NCI-H345 treated with DMSO at 0.1 percent for 48 hours (cell line): ENCODE results near the gene UBR4.

ENCODE experiments used
- DNase-seq: peaks from one replicate; lab custom pipeline; 2025; ENCODE audit not compliant: unreplicated experiment; lab: John Stamatoyannopoulos, UW

Gene UBR4

DNA sequence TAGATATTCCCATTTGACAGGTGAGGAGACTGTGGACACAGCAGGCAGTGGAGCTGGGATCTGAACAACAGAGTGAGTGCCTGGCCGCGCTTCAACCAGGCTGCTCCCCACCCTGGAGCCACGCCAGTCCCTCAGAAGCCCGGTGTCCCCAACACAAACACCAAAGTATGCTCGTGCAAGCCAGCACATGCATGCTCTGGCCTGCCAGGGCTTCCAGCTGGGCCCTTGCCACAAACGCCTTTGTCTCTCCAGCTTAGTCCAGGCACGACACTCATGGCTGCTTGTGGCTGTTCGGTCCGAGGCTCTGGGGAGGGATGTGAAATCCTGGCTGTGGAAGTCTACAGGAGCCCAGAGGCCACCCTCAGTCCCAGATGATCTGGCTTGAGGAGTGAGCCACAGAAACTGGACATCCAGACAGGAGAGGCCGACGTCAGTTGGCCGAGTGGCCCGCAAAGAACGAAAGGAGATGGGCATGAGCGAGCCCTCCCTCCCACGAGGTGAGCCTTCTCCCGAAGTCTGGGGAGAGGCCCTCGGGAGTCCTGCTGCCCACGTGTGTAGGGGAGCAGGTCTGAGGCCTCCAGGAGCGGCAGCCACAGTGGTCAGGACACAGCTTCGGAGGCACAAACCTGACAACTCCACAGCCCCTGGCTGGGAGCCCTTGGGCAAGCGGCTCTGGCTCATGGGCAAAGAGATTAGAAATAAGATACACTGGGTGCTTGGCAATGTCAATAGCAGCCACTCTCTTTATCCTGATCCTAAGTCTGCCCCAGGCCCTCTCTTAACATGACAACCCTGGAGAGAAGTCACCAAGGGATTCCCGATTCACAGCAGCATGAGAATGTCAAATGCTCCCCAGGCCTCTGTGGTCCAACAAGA is 136.5 kb downstream of the UBR4 start:
- no peak for DNase-seq

DNA sequence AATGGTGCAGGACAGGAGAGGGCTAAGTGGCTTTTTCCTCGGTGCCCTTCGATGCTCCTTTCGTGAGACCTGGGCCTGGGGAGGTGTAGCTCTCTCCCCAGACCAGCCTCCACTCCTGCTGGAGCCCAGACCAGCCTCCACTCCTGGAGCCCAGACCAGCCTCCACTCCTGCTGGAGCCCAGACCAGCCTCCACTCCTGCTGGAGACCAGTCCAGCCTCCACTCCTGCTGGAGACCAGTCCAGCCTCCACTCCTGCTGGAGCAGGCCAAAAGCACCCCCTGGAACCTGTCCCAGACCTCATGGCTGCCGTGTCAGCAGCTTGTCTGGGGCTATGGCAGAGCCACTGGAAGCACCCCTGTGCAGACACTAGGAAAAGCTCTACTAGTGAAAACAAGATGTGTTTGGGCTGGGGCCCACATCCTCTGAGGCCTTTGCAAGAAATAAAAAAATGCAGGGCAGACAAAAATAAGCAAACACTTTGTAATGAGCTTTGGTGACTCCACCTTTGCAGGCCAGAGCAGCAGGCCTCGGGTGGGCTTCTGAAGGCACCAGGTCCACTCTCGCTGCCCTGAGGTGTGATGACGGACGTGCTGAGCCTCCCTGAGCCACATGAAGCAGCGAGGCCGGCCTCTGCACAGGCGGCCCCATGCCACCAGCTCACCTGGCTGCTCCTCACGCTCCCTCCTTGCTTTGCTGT is 137.6 kb downstream of the UBR4 start:
- no peak for DNase-seq

DNA sequence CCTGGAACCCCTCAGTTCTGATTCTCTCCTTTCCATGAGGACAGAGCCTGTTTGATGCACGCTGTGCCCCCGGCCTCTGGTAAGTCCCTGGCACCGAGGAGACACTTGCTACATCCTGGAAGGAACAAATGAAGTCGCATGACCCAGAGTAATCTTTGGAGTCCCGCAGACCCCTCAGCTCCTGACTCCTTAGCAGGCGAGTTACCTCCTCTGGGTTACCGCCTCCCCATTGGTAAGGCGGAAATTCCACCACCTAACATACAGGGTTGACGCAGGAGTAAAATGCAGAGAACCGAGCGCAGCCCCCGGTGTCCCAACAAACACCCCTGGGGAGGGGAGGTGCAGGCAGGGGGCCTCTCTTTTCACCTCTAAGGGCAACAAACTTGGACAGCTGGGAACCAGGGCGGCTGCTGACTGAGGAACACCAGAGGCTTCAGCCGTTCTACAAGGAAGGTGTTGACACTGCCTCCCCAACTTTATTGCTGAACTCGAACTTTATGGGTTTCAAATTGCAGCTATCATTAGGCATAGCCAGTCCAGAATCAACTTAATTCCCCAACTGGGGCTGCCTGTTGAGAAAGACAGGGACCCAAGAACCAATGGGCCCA is 138.3 kb downstream of the UBR4 start:
- DNase-seq, result no peak

DNA sequence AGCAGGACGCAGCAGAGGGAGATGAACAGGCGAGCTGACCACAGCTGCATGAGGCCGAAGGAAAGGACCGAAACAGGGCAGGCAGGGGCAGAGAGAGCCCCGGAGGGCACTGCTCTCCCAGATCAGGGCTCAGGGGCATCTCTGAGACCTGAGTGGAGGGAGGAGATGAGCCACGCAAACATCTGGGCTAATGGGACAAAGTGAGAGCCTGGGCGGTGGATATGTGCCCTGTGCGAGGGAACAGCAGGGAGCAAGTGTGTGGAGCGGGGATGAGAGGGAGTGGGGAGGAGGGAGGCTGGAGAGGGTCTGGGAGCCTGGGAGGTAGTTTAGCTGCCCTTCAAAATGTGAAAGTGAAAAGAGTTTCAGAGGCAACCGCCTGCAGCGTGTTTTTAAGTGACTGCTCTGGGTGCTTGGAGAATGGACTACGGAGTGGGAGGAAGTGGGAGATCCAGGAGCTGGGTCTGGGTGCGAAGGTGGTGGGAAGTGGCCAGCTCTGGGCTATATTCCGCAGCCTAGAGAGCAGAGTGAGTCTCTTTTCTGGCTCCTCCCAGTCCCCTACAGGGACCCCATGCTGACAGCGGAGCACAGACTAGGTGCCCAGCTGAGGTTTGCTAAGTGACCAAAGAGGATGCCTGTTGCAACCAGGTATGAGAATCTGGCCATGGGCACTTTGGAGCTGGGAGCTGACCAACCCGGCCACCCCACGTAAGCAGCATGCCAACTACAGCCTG is 139.0 kb downstream of the UBR4 start:
- DNase-seq, result no peak

DNA sequence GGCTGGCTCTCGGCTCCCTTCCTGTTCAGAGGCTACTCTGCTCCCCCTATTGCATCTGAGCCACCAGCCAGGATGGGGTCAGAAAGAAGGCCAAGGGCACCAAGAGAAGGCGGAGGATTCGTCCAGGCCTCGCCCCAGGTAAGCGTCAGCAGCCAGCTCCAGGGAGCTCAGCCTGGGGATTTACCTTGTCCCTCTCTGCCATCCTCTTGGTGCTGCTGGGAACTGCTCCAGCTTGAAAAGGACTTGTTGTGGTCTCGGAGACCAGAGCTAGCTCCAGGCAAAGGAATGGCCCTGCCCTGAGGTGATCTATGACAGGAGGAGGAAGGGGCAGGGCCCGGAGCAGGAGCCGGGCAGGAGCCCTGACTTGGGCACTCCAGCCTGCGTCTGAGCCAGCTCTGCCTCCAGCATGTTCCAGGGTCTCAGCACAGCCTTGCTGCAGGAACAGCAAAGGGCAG is 139.8 kb downstream of the UBR4 start:
- no peak for DNase-seq

DNA sequence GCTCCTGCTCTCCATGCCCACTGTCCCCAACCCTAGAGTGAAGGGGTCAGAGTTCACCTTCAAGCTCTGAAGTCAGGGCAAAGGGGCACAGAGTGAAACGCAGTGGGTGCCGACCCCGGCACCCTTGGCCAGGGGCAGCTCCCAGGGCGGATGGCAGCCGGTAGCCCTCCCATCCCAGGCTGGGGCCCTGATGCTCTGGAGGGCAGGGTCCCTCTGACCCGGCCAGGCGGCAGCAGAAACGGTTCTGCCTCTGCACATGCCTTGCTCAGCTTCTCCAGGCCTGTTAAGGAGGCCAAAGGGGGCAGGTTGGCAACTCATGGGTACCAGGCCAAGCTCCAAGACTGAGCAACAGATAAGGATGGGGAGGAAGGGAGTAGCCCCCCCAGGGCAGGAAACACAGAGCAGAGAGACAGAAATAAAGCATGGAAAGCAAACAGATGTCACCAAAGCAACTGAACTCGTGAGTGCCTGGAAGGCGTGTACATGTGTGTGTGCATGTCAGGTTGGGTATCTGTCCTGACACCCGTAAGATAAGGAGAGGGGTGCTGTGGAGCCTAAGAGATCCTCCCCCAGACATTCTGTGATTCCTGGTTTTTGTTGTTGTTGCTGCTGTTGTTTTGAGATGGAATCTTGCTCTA is 141.3 kb downstream of the UBR4 start:
- DNase-seq, result no peak

DNA sequence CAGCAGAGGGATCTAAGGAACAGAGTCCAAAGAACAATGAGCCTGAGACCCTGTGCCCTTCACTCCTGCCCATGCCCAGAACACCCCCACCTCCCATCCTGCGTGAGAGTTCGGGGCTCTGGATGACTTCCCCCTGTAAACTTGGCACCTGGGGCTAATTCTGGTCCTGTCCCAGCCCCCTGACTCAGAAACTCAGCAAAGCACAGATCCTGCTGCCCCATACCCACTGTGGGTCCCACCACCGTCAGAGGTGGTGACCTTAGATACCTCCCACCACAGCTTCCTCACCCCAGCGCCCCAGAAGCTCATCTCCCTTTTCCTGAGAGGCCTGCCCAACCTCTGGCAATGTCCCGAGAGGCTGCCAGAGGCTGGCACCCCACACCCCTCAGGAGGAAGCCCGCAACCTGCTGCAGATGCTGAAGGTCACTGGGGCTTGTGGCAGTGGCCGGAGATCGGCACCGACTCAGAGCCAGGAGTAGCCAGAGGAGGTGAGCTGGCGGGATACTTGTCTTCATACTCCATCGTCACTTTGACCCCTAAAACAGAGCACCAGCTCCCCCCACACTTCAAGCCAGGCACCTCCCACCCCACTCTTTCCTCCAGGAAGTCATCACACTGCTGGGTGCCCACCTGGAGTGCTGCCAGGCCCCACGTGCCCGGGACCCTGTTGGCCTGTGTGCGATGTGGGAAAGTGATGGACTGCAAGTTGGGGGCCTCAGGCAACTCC is 142.0 kb downstream of the UBR4 start:
- no peak for DNase-seq

DNA sequence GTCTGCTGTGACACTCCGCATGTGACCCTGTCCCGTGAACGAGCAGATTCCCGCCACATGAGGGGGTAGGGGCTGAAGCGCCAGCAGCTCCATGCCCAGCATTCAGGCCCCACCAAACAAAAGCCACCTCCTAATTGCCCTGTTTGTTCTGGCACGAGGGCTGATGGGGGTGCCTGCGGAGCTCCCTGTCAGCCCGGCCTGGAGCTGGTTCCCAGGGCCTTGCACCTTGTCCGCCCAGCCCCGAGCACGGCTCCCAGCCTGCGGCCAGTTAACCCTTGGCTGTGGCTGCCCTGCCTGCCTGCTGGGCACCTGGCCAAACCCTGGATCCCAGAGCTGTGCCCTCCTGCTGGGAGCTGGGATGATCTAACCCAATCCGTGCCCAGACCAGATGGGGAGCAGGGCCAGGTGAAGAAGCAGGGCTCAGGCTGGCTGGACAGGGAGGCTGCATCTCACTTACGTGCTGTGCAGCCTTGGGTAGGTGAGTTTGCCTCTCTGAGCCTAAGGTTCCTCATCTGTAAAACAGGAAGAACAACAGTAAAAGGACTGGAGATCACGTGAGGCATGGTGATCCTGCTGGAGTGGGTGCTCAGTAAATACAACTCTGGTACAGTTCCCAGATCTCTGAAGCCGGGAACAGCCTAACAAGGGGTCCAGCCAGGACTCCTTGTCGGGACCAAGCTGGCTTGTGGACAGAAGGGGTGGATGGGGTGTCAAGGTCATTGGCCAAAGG is 142.7 kb downstream of the UBR4 start:
- no peak for DNase-seq

DNA sequence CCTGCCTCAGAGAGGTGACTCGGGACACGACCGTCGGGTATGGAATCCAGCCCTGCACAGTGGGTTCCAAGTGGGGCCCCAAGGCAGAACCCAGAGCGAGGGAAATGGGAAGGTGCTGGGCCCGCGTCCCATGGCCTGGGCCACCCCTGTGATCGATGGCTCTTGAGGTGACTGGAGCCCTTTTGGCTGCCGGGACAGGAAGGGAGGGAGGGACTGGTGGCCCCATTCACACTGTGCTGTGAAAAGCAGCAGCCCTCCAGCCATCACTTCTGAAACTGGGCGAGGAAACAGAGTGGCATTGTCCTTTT is 143.2 kb downstream of the UBR4 start:
- no peak for DNase-seq

DNA sequence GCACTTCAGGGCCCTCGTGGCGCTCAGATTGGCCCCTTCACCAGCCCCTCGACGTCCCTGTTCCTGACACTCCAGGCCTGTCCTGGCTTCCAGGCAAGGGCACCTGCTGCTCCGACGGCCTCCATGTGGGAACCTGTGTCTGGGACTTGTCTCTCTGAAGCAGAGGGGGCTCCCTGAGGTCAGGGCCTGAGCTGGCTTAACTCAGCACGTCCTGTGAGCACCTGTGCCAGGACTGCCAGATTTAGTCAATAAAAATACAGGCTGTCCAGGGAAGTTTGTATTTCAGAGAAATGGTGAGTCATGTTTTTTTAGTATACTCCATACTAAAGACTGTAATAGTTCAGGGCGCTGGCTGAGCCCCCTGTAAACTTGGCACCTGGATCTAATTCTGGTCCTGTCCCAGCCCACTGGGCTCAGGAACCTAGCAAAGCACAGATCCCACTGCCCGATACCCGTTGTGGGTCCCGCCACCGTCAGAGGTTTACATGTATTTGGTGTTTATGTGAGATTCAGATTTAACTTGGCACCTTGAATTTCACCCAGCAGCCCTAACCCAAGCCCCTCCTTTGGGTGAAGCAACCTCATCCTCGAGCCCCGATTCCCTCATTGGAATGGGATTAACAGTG is 143.7 kb downstream of the UBR4 start:
- DNase-seq, result no peak

DNA sequence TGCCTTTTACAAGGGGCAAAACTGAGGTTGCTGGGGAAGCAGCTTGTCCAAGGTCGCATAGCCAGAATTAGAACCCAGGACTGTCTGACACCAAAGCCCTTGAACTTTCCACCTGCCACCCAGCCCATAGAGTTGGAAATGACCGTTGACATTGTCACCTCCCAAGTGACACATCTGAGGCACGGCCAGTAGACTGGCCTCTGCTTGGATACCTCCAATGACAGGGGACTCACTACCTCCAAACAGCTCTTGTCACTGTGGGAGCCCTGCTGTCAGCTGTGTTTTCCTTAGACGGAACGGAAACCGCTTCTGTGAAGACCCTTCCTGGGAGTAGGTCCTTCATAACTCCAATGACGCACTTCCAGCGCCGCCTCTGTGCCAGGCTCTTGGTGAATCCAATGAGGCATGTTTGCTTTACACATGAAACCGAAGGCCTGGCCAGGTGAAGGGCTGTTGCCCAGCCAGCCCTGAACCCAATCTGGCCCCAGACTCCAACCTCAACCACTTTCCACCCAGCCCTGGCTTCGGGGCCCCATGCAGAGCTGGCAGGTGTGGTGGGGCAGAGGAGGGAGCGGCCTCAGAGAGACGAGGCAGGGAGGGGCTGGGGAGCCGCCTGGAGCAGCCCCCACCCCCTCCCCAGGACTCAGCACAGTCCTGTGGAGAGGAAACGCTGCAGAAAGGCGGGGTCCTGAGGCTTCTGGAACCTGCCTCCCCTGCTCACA is 144.4 kb downstream of the UBR4 start:
- no peak for DNase-seq

DNA sequence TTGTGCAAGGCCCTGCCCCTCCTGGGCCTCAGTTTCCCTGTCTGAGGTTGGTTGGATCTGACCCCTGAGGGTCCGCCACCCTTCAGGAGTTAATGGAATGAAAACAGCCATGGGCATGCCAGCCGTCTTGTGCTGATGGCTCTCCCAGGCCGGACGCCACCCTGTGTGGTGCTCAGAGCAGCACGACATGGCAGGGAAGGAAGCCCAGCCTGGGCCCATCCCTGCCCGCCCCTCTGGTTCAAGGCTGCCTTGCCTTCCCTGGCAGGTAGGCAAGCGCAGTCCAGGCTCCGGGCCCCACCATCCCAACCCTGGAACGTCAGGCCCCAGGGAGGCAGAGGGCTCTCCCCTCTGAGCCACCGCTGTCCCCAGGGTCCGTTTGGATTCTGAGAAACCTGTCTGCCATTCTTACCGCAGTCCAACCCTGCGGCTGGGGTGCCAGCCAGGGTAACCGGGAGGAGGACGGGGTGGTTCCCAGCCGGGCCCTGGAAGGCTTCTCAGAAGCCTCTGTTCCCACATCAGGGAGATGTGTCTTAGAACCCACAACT is 145.1 kb downstream of the UBR4 start:
- no peak for DNase-seq

DNA sequence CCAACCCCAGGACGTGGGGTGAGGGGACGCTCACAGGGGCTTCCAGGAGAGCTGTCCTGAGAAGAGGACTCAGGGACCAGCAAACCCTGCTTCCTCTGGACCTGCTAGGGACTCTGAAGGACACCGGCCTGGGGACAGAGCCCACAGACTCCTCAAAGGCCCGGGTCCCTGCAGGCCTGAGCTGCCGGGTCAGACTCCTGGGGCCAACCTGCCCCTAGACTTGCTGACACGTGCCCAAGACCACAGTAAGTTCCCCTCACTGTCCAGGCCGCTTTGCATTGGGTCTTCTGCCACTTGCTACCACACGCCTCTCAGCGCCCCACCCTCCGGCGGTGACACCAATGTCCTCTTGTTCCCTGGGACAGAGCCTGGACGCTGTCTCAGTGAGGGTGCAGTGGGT is 146.9 kb downstream of the UBR4 start:
- DNase-seq, result no peak

DNA sequence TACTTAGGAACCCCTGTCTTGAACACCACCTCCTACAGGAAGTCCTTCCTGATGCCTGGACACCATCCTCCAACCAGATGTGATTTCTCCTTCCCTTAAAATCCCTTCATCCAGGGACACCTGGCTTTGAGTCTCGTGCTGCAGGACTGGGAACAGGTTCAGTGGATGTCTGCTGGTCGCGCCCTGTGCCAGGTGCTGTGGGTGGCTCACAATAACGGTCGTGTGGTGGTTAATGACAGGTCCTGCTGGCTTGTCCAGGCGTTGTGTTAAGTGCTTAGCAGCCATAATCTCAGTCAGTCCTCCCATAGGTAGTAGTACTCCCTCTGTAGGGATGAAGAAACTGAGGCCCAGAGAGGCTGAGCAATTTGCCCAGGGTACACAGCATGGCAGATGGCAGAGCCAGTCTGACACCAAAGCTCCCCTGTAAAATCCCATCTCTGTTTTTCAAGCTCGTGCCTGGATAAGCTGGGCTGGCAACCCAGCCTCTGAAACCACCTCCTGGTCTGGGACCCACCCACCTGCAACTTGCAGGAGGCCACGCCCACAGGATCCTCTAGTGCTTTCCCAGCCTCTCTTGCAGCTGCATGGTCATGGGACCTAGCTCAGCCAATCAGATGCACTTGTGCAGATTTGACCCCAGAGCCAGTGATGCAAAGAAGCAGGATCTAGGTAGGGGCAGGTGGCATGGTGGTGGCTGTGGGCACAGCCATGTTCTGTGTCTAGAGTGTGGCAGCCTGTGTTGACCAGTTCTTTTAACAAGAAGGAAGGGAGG is 147.6 kb downstream of the UBR4 start:
- no peak for DNase-seq

DNA sequence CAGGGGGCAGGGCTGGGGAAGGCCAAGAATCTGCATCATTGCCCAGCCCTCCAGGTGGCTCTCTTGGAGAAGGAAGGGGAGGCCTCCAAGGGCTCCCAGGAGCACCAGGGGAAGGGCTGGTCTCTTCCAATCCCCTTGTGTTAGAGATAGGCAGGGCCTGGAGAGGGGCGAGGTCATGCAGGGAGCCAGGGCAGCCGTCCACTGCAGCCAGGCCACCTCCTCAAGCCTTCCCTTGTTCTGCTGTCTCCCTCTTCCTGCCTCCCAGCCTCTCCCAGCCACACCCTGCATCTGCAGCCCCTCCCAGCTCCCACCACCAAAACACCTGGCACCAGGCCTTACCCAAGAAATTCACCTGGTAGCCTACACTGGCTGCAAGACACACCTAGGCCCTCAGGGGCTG is 148.3 kb downstream of the UBR4 start:
- DNase-seq, result no peak

DNA sequence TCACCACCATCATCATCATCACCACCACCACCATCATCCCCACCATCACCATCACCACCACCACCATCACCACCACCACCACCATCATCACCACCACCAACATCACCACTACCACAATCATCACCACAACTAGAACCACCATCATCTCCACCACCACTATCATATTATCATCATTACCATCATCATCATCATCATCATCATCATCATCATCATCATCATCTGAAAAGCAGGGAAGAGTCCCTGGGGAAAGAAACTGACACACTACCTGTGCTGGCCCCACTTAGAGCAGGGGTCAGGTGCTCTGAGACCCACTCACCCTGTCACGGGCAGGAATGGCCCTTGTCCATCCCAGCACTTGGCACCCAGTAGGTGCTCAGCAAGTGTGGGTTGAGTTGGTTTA is 148.7 kb downstream of the UBR4 start:
- DNase-seq, result no peak

DNA sequence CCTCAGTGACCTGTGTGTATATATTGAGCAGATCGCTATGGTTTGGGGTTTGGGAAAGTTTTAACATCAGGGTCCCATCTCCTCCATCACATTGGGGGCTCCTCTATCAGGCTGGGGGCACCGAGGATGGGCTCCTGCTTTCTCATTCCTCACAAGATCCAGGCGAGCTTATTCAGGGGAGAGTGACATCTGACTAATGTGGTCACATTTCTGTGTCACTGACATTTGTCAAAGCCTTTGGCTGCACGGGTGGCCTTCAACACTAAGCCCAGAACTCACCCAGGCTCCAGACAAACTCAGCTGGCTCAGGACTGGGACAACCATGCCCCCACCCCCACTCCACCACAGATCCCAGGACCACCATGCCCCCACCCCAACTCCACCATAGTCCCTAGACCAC is 150.3 kb downstream of the UBR4 start:
- no peak for DNase-seq

DNA sequence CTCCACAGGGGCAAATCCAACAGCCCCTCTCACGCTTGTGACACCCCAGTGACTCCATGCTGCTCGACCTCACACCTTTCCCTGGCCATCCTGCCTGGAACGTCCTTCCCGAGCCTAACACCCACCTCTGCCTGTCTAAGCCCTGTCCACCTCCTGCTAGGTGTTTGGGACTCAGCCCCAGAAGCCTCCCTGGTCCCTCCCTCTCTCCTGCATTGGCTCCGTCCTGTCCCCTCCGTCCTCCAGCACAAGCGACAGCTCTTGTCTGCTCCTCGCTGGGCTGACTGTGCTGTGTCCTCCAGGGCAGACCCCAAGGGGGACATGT is 151.6 kb downstream of the UBR4 start:
- no peak for DNase-seq
